IPS-15b (cell line): ENCODE data around the gene TMPRSS4.

ENCODE experiments used
- H3K27me3 ChIP-seq: one replicate; pipeline ENCODE4 v1.6.1; 2013; ENCODE audit warnings: low read length; ENCODE audit not compliant: control insufficient read depth, insufficient read depth
- H3K36me3 ChIP-seq: one replicate; pipeline ENCODE4 v1.6.1; 2013; ENCODE audit warnings: low read length; ENCODE audit not compliant: control insufficient read depth, insufficient read depth
- H3K4me1 ChIP-seq: one replicate; pipeline ENCODE4 v1.6.1; 2013; ENCODE audit warnings: mild to moderate bottlenecking, low read length; ENCODE audit not compliant: control insufficient read depth, insufficient read depth
- H3K4me3 ChIP-seq: one replicate; pipeline ENCODE4 v1.5.1; 2013; ENCODE audit warnings: low read depth, low read length
- H3K9ac ChIP-seq: one replicate; pipeline ENCODE4 v1.6.1; 2013; ENCODE audit warnings: low read depth, mild to moderate bottlenecking, low read length
- H3K9me3 ChIP-seq: one replicate; pipeline ENCODE4 v1.6.1; 2013; ENCODE audit warnings: mild to moderate bottlenecking, low read length; ENCODE audit not compliant: control insufficient read depth, insufficient read depth

The TMPRSS4 gene

GRCh38 chr11:118049771-118050170 is 27.1 kb upstream of the TMPRSS4 start:
- H3K9me3 ChIP-seq, result no peaks in the 10 kb centered on the region
- no peaks in the 10 kb centered on the region for H3K36me3 ChIP-seq
- H3K9ac ChIP-seq, result no peak overlapping the region
- no peak overlapping the region for H3K4me3 ChIP-seq
- no peaks in the 10 kb centered on the region for H3K4me1 ChIP-seq
- H3K27me3 ChIP-seq, result no peaks in the 10 kb centered on the region

- H3K4me1 ChIP-seq, result no peaks in the 10 kb centered on the region
- no peaks in the 10 kb centered on the region for H3K27me3 ChIP-seq
- H3K36me3 ChIP-seq, result no peaks in the 10 kb centered on the region
- H3K4me3 ChIP-seq, result no peak overlapping the region
- H3K9me3 ChIP-seq, result no peaks in the 10 kb centered on the region
- no peak overlapping the region for H3K9ac ChIP-seq
These were observed 26.5 kb upstream of the TMPRSS4 start for GRCh38 chr11:118050208-118050891.

GRCh38 chr11:118051136-118051610 is 25.7 kb upstream of the TMPRSS4 start:
- Histone ChIP-seq H3K4me1 (no peaks in the 10 kb centered on the region), H3K9me3 (no peaks in the 10 kb centered on the region), H3K4me3 (no peak overlapping the region), H3K27me3 (no peaks in the 10 kb centered on the region), H3K9ac (no peak overlapping the region), H3K36me3 (no peaks in the 10 kb centered on the region)

GRCh38 chr11:118051611-118052461 is 25.0 kb upstream of the TMPRSS4 start:
- H3K9me3 ChIP-seq, result no peaks in the 10 kb centered on the region
- H3K4me1 ChIP-seq, result no peaks in the 10 kb centered on the region
- H3K9ac ChIP-seq, result no peak overlapping the region
- no peak overlapping the region for H3K4me3 ChIP-seq
- H3K36me3 ChIP-seq, result no peaks in the 10 kb centered on the region
- no peaks in the 10 kb centered on the region for H3K27me3 ChIP-seq

- Histone ChIP-seq H3K9me3 (no peaks in the 10 kb centered on the region), H3K4me1 (no peaks in the 10 kb centered on the region), H3K36me3 (no peaks in the 10 kb centered on the region), H3K27me3 (peaks cover under 1% of the 10 kb centered on the region), H3K9ac (no peak overlapping the region), H3K4me3 (no peak overlapping the region)
These were observed 24.2 kb upstream of the TMPRSS4 start for GRCh38 chr11:118052581-118053206.

- H3K9ac ChIP-seq, result no peak overlapping the region
- peaks cover 2% of the 10 kb centered on the region for H3K27me3 ChIP-seq
- H3K4me3 ChIP-seq, result no peak overlapping the region
- no peaks in the 10 kb centered on the region for H3K36me3 ChIP-seq
- no peaks in the 10 kb centered on the region for H3K9me3 ChIP-seq
- H3K4me1 ChIP-seq, result no peaks in the 10 kb centered on the region
These were observed 21.9 kb upstream of the TMPRSS4 start for GRCh38 chr11:118054712-118055640.

GRCh38 chr11:118055966-118056365 is 20.9 kb upstream of the TMPRSS4 start:
- H3K4me1 ChIP-seq, result no peaks in the 10 kb centered on the region
- H3K36me3 ChIP-seq, result no peaks in the 10 kb centered on the region
- H3K9me3 ChIP-seq, result no peaks in the 10 kb centered on the region
- no peak overlapping the region for H3K9ac ChIP-seq
- peaks cover 2% of the 10 kb centered on the region for H3K27me3 ChIP-seq
- H3K4me3 ChIP-seq, result no peak overlapping the region

- no peaks in the 10 kb centered on the region for H3K9me3 ChIP-seq
- H3K36me3 ChIP-seq, result no peaks in the 10 kb centered on the region
- no peak overlapping the region for H3K9ac ChIP-seq
- peaks cover 2% of the 10 kb centered on the region for H3K27me3 ChIP-seq
- H3K4me1 ChIP-seq, result no peaks in the 10 kb centered on the region
- H3K4me3 ChIP-seq, result no peak overlapping the region
These were observed 20.1 kb upstream of the TMPRSS4 start for GRCh38 chr11:118056806-118057205.

- H3K27me3 ChIP-seq, result peaks cover 2% of the 10 kb centered on the region
- no peaks in the 10 kb centered on the region for H3K4me1 ChIP-seq
- H3K36me3 ChIP-seq, result no peaks in the 10 kb centered on the region
- no peak overlapping the region for H3K9ac ChIP-seq
- no peaks in the 10 kb centered on the region for H3K9me3 ChIP-seq
- H3K4me3 ChIP-seq, result no peak overlapping the region
These were observed 19.4 kb upstream of the TMPRSS4 start for GRCh38 chr11:118057251-118058145.

- no peaks in the 10 kb centered on the region for H3K9me3 ChIP-seq
- H3K4me1 ChIP-seq, result no peaks in the 10 kb centered on the region
- peaks cover 2% of the 10 kb centered on the region for H3K27me3 ChIP-seq
- no peaks in the 10 kb centered on the region for H3K36me3 ChIP-seq
- no peak overlapping the region for H3K4me3 ChIP-seq
- no peak overlapping the region for H3K9ac ChIP-seq
These were observed 18.3 kb upstream of the TMPRSS4 start for GRCh38 chr11:118058311-118059245.
